Neural cell (in vitro differentiated cells): ENCODE results near the gene CREBBP. TPM values are rescaled to one million over a fixed set of nuclear protein-coding genes. Genes with fewer than 3 reads are reported as not detected.

Experiments
- H2AFZ ChIP-seq: fragments of 200-600, 300-800 bp; sonication (generic), shearing (Covaris generic); 2 replicates; pipeline ENCODE4 v1.6.0; 2014; ENCODE audit warnings: low read depth, mild to moderate bottlenecking, antibody characterized with exemption, low read length, moderate library complexity
- H3F3A ChIP-seq: fragments of 200-600 bp; shearing (Covaris generic); 2 replicates; pipeline ENCODE4 v1.6.1; 2016; ENCODE audit warnings: mild to moderate bottlenecking, moderate library complexity, mixed read lengths, antibody characterized with exemption, low read length; ENCODE audit not compliant: insufficient read depth, poor library complexity, severe bottlenecking
- H3K27ac ChIP-seq: fragments of 200-600, 300-800 bp; sonication (generic), shearing (Covaris generic); 2 replicates; pipeline ENCODE4 v1.5.1; 2014; ENCODE audit warnings: mild to moderate bottlenecking, low read length, moderate library complexity
- H3K27me3 ChIP-seq: fragments of 300-800, 200-600 bp; sonication (generic), shearing (Covaris generic); 2 replicates; pipeline ENCODE4 v1.6.0; 2014; ENCODE audit warnings: mild to moderate bottlenecking, low read depth, low read length, moderate library complexity; ENCODE audit not compliant: insufficient read depth
- H3K36me3 ChIP-seq: fragments of 300-800, 200-600 bp; sonication (generic), shearing (Covaris generic); 2 replicates; pipeline ENCODE4 v1.5.1; 2014; ENCODE audit warnings: mild to moderate bottlenecking, antibody characterized with exemption, low read length, moderate library complexity; ENCODE audit not compliant: insufficient read depth
- H3K4me2 ChIP-seq: fragments of 300-800, 200-600 bp; sonication (generic), shearing (Covaris generic); 2 replicates; pipeline ENCODE4 v1.6.0; 2014; ENCODE audit warnings: mild to moderate bottlenecking, low read length
- H3K4me3 ChIP-seq: fragments of 300-800, 200-600 bp; sonication (generic), shearing (Covaris generic); 2 replicates; pipeline ENCODE4 v1.5.1; 2014; ENCODE audit warnings: mild to moderate bottlenecking, low read length, moderate library complexity
- H3K79me2 ChIP-seq: fragments of 200-600 bp; shearing (Covaris generic); replicated peaks from 2 replicates; pipeline ENCODE4 v1.6.0; 2014; ENCODE audit warnings: mild to moderate bottlenecking, low read length, moderate library complexity; ENCODE audit not compliant: insufficient read depth
- H3K9ac ChIP-seq: fragments of 300-800, 200-600 bp; sonication (generic), shearing (Covaris generic); 2 replicates; pipeline ENCODE4 v1.6.1; 2016; ENCODE audit warnings: mild to moderate bottlenecking, low read length, mixed read lengths
- H3K9me2 ChIP-seq: fragments of 200-600 bp; shearing (Covaris generic); 2 replicates; pipeline ENCODE4 v1.6.1; 2016; ENCODE audit warnings: mild to moderate bottlenecking, low read length, mixed read lengths; ENCODE audit not compliant: insufficient read depth
- H3K9me3 ChIP-seq: fragments of 200-600, 300-800 bp; sonication (generic), shearing (Covaris generic); 2 replicates; pipeline ENCODE4 v1.6.1; 2016; ENCODE audit warnings: mild to moderate bottlenecking, mixed run types, low read length, moderate library complexity, mixed read lengths
- H4K20me1 ChIP-seq: fragments of 200-600 bp; shearing (Covaris generic); 2 replicates; pipeline ENCODE4 v1.6.1; 2016; ENCODE audit warnings: mild to moderate bottlenecking, mixed run types; ENCODE audit not compliant: insufficient read depth
- EP300 ChIP-seq: fragments of 450-650 bp; conservative IDR thresholded peaks from 2 replicates; pipeline ENCODE4 v1.6.1; 2014; ENCODE audit warnings: antibody characterized with exemption, mild to moderate bottlenecking, moderate library complexity; ENCODE audit not compliant: poor library complexity, severe bottlenecking
- EZH2 ChIP-seq: fragments of 200-600, 300-800 bp; shearing (Covaris generic), sonication (generic); IDR thresholded peaks from 2 replicates; pipeline ENCODE4 v1.6.1; 2014; ENCODE audit warnings: antibody characterized with exemption, low read length, borderline replicate concordance, mild to moderate bottlenecking; ENCODE audit not compliant: insufficient read depth, poor library complexity, severe bottlenecking
- MXI1 ChIP-seq: fragments of 450-650 bp; conservative IDR thresholded peaks from 2 replicates; pipeline ENCODE4 v1.6.1; 2014; ENCODE audit warnings: antibody characterized with exemption, mild to moderate bottlenecking; ENCODE audit not compliant: poor library complexity, severe bottlenecking
- POLR2AphosphoS5 ChIP-seq: IDR thresholded peaks from 2 replicates; pipeline ENCODE4 v1.6.1; 2012
- RAD21 ChIP-seq: fragments of 450-650 bp; conservative IDR thresholded peaks from 2 replicates; pipeline ENCODE4 v1.6.1; 2014; ENCODE audit warnings: antibody characterized with exemption, mild to moderate bottlenecking, moderate library complexity
- SMC3 ChIP-seq: fragments of 450-650 bp; conservative IDR thresholded peaks from 2 replicates; pipeline ENCODE4 v1.6.1; 2014; ENCODE audit warnings: antibody characterized with exemption, mild to moderate bottlenecking, moderate library complexity; ENCODE audit not compliant: poor library complexity
- TAF1 ChIP-seq: IDR thresholded peaks from 2 replicates; pipeline ENCODE4 v1.6.1; 2012; ENCODE audit warnings: low read depth
- polyA plus RNA-seq: library from polyadenylated mRNA; depleted of rRNA; stranded (reverse); fragments of >200 nt; gene quantifications from 2 replicates; pipeline ENCODE4 v1.2.3, GENCODE V29; 2014
- TF ChIP-seq, protein P1 (sequence below): fragments of 450-650 bp; IDR thresholded peaks from 2 replicates; pipeline ENCODE4 v1.5.1; 2014; ENCODE audit warnings: antibody characterized with exemption, mild to moderate bottlenecking, moderate library complexity; ENCODE audit not compliant: poor library complexity, severe bottlenecking
- TF ChIP-seq, protein P2 (sequence below): IDR thresholded peaks from 2 replicates; pipeline ENCODE4 v1.6.1; 2012; ENCODE audit warnings: borderline replicate concordance

CREBBP gene
- polyA plus RNA-seq, 1 donor from 2014 or later: 3.3 TPM

DNA sequence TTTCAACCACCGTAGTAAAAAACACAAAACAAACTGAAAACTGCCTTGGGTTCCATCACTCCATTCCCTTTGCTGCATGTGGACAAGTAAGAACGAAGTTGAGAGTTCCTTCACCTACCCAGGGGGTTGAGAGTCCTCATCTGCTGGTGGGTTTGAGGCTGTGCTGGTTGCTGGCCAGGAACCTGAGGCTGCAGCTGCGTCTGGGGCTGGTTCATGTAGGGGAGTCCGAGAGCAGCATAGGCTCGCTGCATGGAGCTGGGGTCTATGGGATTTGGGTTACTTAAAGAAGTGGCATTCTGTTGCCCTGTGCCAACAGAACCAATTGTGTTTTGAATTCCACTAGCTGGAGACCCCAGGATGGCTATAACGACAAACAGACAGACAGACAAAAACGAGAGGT is 97.9 kb downstream of the CREBBP start:
- H3K79me2 ChIP-seq: peaks cover 30% of the 10 kb centered on the region
- H3K36me3 ChIP-seq: peaks cover 4% of the 10 kb centered on the region
- no peaks in the 10 kb centered on the region for H3K9me2 ChIP-seq
- no peaks in the 10 kb centered on the region for H3K27me3 ChIP-seq
- H3K4me2 ChIP-seq: no peak overlapping the region
- H3F3A ChIP-seq: no peaks in the 10 kb centered on the region
- no peaks in the 10 kb centered on the region for H4K20me1 ChIP-seq
- H2AFZ ChIP-seq: no peak overlapping the region
- H3K27ac ChIP-seq: no peak overlapping the region
- TF ChIP-seq, protein P1, sequence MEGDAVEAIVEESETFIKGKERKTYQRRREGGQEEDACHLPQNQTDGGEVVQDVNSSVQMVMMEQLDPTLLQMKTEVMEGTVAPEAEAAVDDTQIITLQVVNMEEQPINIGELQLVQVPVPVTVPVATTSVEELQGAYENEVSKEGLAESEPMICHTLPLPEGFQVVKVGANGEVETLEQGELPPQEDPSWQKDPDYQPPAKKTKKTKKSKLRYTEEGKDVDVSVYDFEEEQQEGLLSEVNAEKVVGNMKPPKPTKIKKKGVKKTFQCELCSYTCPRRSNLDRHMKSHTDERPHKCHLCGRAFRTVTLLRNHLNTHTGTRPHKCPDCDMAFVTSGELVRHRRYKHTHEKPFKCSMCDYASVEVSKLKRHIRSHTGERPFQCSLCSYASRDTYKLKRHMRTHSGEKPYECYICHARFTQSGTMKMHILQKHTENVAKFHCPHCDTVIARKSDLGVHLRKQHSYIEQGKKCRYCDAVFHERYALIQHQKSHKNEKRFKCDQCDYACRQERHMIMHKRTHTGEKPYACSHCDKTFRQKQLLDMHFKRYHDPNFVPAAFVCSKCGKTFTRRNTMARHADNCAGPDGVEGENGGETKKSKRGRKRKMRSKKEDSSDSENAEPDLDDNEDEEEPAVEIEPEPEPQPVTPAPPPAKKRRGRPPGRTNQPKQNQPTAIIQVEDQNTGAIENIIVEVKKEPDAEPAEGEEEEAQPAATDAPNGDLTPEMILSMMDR: no peak
- TF ChIP-seq SMC3: no peak
- no peak for TF ChIP-seq MXI1
- no peak for TF ChIP-seq TAF1
- TF ChIP-seq EZH2: no peak
- no peak for TF ChIP-seq EP300
- TF ChIP-seq POLR2AphosphoS5: no peak
- H3K9me3 ChIP-seq: no peaks in the 10 kb centered on the region
- no peak overlapping the region for H3K4me3 ChIP-seq
- no peak overlapping the region for H3K9ac ChIP-seq

DNA sequence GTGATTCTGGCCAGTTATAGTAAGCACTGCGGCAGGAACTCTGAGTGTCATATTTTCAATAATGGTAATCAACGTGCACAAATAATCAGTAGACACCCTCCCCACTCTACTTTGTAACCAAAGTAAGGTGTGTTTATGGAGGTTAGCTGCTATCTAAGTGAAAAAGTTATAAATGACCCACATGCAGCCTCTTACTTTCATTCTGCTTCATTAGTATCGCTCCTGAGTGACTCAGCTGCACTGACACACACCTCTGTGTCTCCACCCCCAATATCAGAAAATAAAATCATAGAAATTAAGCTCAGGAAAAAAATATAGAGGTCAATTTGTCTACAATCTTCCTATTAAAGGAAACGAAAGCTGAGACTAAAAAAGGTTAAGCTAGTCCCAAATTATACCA is 99.1 kb downstream of the CREBBP start:
- H2AFZ ChIP-seq: no peak overlapping the region
- H3K4me3 ChIP-seq: no peak overlapping the region
- TF ChIP-seq, protein P2, sequence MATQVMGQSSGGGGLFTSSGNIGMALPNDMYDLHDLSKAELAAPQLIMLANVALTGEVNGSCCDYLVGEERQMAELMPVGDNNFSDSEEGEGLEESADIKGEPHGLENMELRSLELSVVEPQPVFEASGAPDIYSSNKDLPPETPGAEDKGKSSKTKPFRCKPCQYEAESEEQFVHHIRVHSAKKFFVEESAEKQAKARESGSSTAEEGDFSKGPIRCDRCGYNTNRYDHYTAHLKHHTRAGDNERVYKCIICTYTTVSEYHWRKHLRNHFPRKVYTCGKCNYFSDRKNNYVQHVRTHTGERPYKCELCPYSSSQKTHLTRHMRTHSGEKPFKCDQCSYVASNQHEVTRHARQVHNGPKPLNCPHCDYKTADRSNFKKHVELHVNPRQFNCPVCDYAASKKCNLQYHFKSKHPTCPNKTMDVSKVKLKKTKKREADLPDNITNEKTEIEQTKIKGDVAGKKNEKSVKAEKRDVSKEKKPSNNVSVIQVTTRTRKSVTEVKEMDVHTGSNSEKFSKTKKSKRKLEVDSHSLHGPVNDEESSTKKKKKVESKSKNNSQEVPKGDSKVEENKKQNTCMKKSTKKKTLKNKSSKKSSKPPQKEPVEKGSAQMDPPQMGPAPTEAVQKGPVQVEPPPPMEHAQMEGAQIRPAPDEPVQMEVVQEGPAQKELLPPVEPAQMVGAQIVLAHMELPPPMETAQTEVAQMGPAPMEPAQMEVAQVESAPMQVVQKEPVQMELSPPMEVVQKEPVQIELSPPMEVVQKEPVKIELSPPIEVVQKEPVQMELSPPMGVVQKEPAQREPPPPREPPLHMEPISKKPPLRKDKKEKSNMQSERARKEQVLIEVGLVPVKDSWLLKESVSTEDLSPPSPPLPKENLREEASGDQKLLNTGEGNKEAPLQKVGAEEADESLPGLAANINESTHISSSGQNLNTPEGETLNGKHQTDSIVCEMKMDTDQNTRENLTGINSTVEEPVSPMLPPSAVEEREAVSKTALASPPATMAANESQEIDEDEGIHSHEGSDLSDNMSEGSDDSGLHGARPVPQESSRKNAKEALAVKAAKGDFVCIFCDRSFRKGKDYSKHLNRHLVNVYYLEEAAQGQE: no peak
- TF ChIP-seq SMC3: no peak
- no peak for TF ChIP-seq EZH2
- TF ChIP-seq EP300: no peak
- no peak for TF ChIP-seq RAD21
- TF ChIP-seq MXI1: no peak
- TF ChIP-seq, protein P1: no peak
- TF ChIP-seq POLR2AphosphoS5: no peak
- TF ChIP-seq TAF1: no peak
- peaks cover 7% of the 10 kb centered on the region for H3K36me3 ChIP-seq
- no peaks in the 10 kb centered on the region for H3F3A ChIP-seq
- no peaks in the 10 kb centered on the region for H3K9me2 ChIP-seq
- H3K4me2 ChIP-seq: no peak overlapping the region
- peaks cover 30% of the 10 kb centered on the region for H3K79me2 ChIP-seq
- H3K27me3 ChIP-seq: no peaks in the 10 kb centered on the region
- no peaks in the 10 kb centered on the region for H3K9me3 ChIP-seq
- H3K9ac ChIP-seq: no peak overlapping the region
- no peak overlapping the region for H3K27ac ChIP-seq
- H4K20me1 ChIP-seq: no peaks in the 10 kb centered on the region
